ENCODE data around the gene PSMA8.
"Not testable (repeated sequence)": the region's sequence is repeated elsewhere in the genome, so short reads cannot be mapped to it uniquely, and the experiment has no call there.

Gene PSMA8

DNA sequence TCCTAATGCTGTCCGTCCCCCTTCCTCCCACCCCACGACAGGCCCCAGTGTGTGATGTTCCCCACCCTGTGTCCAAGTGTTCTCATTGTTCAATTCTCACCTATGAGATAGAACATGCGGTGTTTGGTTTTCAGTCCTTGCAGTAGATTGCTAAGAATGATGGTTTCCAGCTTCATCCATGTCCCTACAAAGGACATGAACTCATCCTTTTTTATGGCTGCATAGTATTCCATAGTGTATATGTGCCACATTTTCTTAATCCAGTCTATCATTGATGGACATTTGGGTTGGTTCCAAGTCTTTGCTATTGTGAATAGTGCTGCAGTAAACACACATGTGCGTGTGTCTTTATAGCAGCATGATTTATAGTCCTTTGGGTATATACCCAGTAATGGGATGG is 105.0 kb downstream of the PSMA8 start:
- DNase-seq = not testable (repeated sequence)

DNA sequence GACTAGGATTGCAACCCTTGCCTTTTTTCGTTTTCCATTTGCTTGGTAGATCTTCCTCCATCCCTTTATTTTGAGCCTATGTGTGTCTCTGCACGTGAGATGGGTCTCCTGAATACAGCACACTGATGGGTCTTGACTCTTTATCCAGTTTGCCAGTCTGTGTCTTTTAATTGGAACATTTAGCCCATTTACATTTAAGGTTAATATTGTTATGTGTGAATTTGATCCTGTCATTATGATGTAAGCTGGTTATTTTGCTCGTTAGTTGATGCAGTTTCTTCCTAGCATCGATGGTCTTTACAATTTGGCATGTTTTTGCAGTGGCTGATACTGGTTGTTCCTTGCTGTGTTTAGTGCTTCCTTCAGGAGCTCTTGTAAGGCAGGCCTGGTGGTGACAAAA is 108.7 kb downstream of the PSMA8 start:
- not testable (repeated sequence) for DNase-seq
